Upper lobe of right lung (tissue), 1 donor: ENCODE data around the gene F10. TPM values are rescaled to one million over a fixed set of nuclear protein-coding genes. Genes with fewer than 3 reads are reported as not detected.
A peak's percentile ranks its signal among the peaks of the same experiment; 100 is the strongest.

Experiments
- ATAC-seq: fragments of 200-7000 bp; cut with Tn5 transposase; one replicate; pipeline ENCODE4 v1.9.1; 2020; ENCODE audit warnings: mild to moderate bottlenecking, moderate library complexity
- DNase-seq: peaks from one replicate; pipeline ENCODE4 v3.0.0-alpha.2; 2020
- H3K27ac ChIP-seq: fragments of 200-600 bp; one replicate; pipeline ENCODE4 v1.8.0; 2022
- H3K27me3 ChIP-seq: fragments of 200-600 bp; one replicate; pipeline ENCODE4 v1.8.0; 2022; ENCODE audit warnings: mild to moderate bottlenecking
- H3K36me3 ChIP-seq: fragments of 200-600 bp; one replicate; pipeline ENCODE4 v1.8.0; 2022
- H3K4me1 ChIP-seq: fragments of 200-600 bp; one replicate; pipeline ENCODE4 v1.8.0; 2022
- H3K4me3 ChIP-seq: fragments of 200-600 bp; one replicate; pipeline ENCODE4 v1.8.0; 2022; ENCODE audit warnings: mild to moderate bottlenecking
- H3K9me3 ChIP-seq: fragments of 200-600 bp; one replicate; pipeline ENCODE4 v1.8.0; 2022
- CTCF ChIP-seq: fragments of 200-600 bp; IDR thresholded peaks from one replicate; pipeline ENCODE4 v1.8.0; 2022; ENCODE audit warnings: antibody characterized with exemption
- intact Hi-C: fragments of 100-400 bp; cut with DNase I; formaldehyde crosslinking; loops from one replicate; pipeline ENCODE4 v1.11.0; 2022
- total RNA-seq: library from RNA; stranded (reverse); fragmentation: NEBNext Ultra II Directional; extraction: Animal tissue kit (Norgen Biotek cat#: 25700); gene quantifications from one replicate; pipeline ENCODE4 v1.2.1, GENCODE V29; 2021
- donor health status: DM: no; HTN: yes; CAD: no; lungs with severe emphysema.

The F10 gene
- total RNA-seq, 1 donor from 2014 or later: 7.9 TPM

GRCh38 chr13:113080361-113080831 is 42.2 kb upstream of the F10 start:
- no peaks in the 10 kb centered on the region for H3K4me1 ChIP-seq
- DNase-seq (no peak), ATAC-seq (no peak)
- TF ChIP-seq CTCF: no peak
- H3K9me3 ChIP-seq: no peaks in the 10 kb centered on the region
- intact Hi-C loops: no loop called here
- H3K4me3 ChIP-seq: no peak overlapping the region
- no peak overlapping the region for H3K27ac ChIP-seq
- H3K27me3 ChIP-seq: no peaks in the 10 kb centered on the region
- no peaks in the 10 kb centered on the region for H3K36me3 ChIP-seq

- no peaks in the 10 kb centered on the region for H3K9me3 ChIP-seq
- DNase-seq (no peak), ATAC-seq (no peak)
- H3K27me3 ChIP-seq: no peaks in the 10 kb centered on the region
- H3K4me3 ChIP-seq: no peak overlapping the region
- TF ChIP-seq CTCF: no peak
- intact Hi-C loops: no loop called here
- no peaks in the 10 kb centered on the region for H3K36me3 ChIP-seq
- no peak overlapping the region for H3K27ac ChIP-seq
- no peaks in the 10 kb centered on the region for H3K4me1 ChIP-seq
These were observed 41.6 kb upstream of the F10 start for GRCh38 chr13:113080901-113081521.

- no peaks in the 10 kb centered on the region for H3K36me3 ChIP-seq
- intact Hi-C loops: no loop called here
- no peak for TF ChIP-seq CTCF
- no peak for ATAC-seq
- no peaks in the 10 kb centered on the region for H3K9me3 ChIP-seq
- H3K4me1 ChIP-seq: no peaks in the 10 kb centered on the region
- H3K27me3 ChIP-seq: no peaks in the 10 kb centered on the region
- no peak for DNase-seq
- no peak overlapping the region for H3K27ac ChIP-seq
- no peak overlapping the region for H3K4me3 ChIP-seq
These were observed 40.2 kb upstream of the F10 start for GRCh38 chr13:113082198-113083021.

- no peaks in the 10 kb centered on the region for H3K36me3 ChIP-seq
- H3K4me1 ChIP-seq: no peaks in the 10 kb centered on the region
- no peak overlapping the region for H3K4me3 ChIP-seq
- intact Hi-C loops: no loop called here
- no peaks in the 10 kb centered on the region for H3K9me3 ChIP-seq
- ATAC-seq: no peak
- TF ChIP-seq CTCF: no peak
- no peaks in the 10 kb centered on the region for H3K27me3 ChIP-seq
- DNase-seq: no peak
- no peak overlapping the region for H3K27ac ChIP-seq
These were observed 39.6 kb upstream of the F10 start for GRCh38 chr13:113083022-113083373.

- H3K9me3 ChIP-seq: no peaks in the 10 kb centered on the region
- no peaks in the 10 kb centered on the region for H3K36me3 ChIP-seq
- H3K4me3 ChIP-seq: no peak overlapping the region
- no peak overlapping the region for H3K27ac ChIP-seq
- DNase-seq (peak; percentile 89), ATAC-seq (peak; percentile 83)
- no peaks in the 10 kb centered on the region for H3K4me1 ChIP-seq
- TF ChIP-seq CTCF: no peak
- H3K27me3 ChIP-seq: no peaks in the 10 kb centered on the region
- intact Hi-C loops: no loop called here
These were observed 39.1 kb upstream of the F10 start for GRCh38 chr13:113083402-113084061.
